Measurements from ENCODE around the gene CDK14.

DNA sequence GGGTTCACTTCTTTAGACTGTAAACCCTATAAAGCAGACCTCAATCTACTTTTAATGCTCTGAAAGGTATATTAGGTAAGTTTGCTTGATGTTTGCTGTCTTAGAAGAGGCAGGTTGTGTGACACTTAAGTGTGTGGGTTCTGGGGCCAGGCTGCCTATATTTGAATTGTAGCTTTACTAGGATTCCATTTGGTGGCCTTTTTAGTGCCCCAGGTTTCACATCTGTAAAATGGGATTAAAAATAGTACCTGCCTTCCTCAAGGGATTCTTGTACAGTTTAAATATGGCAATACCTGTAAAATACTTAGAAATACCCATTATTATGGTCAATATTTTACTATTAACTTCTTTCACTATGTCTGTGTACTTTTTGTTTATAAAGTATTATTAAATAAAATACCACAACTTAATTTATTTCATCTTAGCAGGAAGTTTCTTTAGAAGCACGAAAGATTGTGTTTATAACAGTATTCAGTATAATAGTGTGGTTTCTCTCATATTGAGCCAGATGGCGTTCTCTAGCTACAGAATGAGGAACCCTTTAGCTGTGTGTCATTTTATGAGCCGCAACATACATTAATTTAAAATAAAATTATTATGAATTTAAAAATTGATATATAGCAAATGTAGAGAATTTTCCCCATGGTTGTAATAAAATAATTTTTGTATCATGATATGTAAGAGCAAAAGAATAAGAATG, 94.2 kb downstream of the CDK14 start:
- TF ChIP-seq CTCF (conservative IDR thresholded peaks at IDR 0.05 in 1 of 2, IDR thresholded peaks at IDR 0.05 in 1 of 2; ENCODE audit: low read depth in 1 of 2, low read length in 2 of 2), result peak in 1 of 2 donors; percentile 9
- TF ChIP-seq EZH2 (IDR thresholded peaks at IDR 0.05; ENCODE audit: low read length, missing control alignments), result no peak

Data from fibroblast of lung (primary cell).